Hepatocyte (in vitro differentiated cells): Measurements from ENCODE around the gene GPD2.

Experiments
- EZH2phosphoT487 ChIP-seq: fragments of 200-600 bp; sonication (generic); IDR thresholded peaks from one replicate; pipeline ENCODE4 v1.6.1; 2018; ENCODE audit warnings: antibody characterized with exemption, mild to moderate bottlenecking, low read depth, moderate library complexity; ENCODE audit not compliant: unreplicated experiment, severe bottlenecking
- TF ChIP-seq, protein P1 (sequence below): fragments of 200-600 bp; sonication (generic); IDR thresholded peaks from 2 replicates; pipeline ENCODE4 v1.5.1; 2016; ENCODE audit warnings: antibody characterized with exemption, mild to moderate bottlenecking; ENCODE audit not compliant: poor library complexity

- TF ChIP-seq, protein P1, sequence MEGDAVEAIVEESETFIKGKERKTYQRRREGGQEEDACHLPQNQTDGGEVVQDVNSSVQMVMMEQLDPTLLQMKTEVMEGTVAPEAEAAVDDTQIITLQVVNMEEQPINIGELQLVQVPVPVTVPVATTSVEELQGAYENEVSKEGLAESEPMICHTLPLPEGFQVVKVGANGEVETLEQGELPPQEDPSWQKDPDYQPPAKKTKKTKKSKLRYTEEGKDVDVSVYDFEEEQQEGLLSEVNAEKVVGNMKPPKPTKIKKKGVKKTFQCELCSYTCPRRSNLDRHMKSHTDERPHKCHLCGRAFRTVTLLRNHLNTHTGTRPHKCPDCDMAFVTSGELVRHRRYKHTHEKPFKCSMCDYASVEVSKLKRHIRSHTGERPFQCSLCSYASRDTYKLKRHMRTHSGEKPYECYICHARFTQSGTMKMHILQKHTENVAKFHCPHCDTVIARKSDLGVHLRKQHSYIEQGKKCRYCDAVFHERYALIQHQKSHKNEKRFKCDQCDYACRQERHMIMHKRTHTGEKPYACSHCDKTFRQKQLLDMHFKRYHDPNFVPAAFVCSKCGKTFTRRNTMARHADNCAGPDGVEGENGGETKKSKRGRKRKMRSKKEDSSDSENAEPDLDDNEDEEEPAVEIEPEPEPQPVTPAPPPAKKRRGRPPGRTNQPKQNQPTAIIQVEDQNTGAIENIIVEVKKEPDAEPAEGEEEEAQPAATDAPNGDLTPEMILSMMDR, result no peak
- TF ChIP-seq EZH2phosphoT487, result no peak
Measured at GRCh38 chr2:156476021-156476849, 40.1 kb downstream of the GPD2 start.
